ENCODE measurements around the gene AZIN2. TPM values are rescaled to one million over a fixed set of nuclear protein-coding genes. Genes with fewer than 3 reads are reported as not detected.

The AZIN2 gene
- total and polyA plus RNA-seq, 9 of the 15 experiments (the other 6 are each of a cell fraction or from before 2014, with no cell fraction given): 0.06 to 0.91 (median 0.42) TPM; not detected in 2

GRCh38 chr1:33032126-33032869, 48.7 kb upstream of the AZIN2 start:
- no peaks in the 10 kb centered on the region for H3K27me3 ChIP-seq (ENCODE audit: control insufficient read depth in 2 of 2, insufficient read depth in 2 of 2, low read length in 2 of 2)
- peak in 1 of 4 experiments; percentile 16 for DNase-seq (ENCODE audit: extremely low read depth in 1 of 4, low spot score in 3 of 4)
- ATAC-seq: no peak
- H3K9ac ChIP-seq (ENCODE audit: insufficient read depth in 1 of 2, low read depth in 2 of 2, low read length in 2 of 2): no peak overlapping the region
- peaks cover 78% of the 10 kb centered on the region for H3K36me3 ChIP-seq (ENCODE audit: control insufficient read depth, insufficient read depth, low read length)
- intact Hi-C loops (cut with micrococcal nuclease): no loop called here
- H3K79me2 ChIP-seq (ENCODE audit: control insufficient read depth, insufficient read depth, low read length): peaks cover 98% of the 10 kb centered on the region
- WGBS (ENCODE audit: insufficient coverage, low coverage, missing lambda C conversion rate): 85% methylated on average over 6 of the region's 6 CpGs
- H3K4me2 ChIP-seq (ENCODE audit: insufficient read depth, low read length): no peak overlapping the region
- no peak overlapping the region for H2AFZ ChIP-seq (ENCODE audit: low read depth, low read length)
- TF ChIP-seq RBFOX2 (IDR thresholded peaks at IDR 0.05; ENCODE audit: low read depth, low read length): 0 out of 2 replicates have a peak, but pooled peaks have one; percentile 26
- TF ChIP-seq, protein P1, sequence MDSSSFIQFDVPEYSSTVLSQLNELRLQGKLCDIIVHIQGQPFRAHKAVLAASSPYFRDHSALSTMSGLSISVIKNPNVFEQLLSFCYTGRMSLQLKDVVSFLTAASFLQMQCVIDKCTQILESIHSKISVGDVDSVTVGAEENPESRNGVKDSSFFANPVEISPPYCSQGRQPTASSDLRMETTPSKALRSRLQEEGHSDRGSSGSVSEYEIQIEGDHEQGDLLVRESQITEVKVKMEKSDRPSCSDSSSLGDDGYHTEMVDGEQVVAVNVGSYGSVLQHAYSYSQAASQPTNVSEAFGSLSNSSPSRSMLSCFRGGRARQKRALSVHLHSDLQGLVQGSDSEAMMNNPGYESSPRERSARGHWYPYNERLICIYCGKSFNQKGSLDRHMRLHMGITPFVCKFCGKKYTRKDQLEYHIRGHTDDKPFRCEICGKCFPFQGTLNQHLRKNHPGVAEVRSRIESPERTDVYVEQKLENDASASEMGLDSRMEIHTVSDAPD (CRISPR knock-in tag; IDR thresholded peaks at IDR 0.05): no peak
- ChIA-PET POLR2A (interaction anchor here (1.1 to 1.6 kb wide), 3 partner anchors 23 to 224 kb away, joined by 3 to 4 read pairs (median 3); no protein-coding TSS in a partner anchor), CTCF (ENCODE audit: low intra/inter-chr PET ratio) (no interaction called here)
- H3K4me3 ChIP-seq: no peak overlapping the region
- H3K9me1 ChIP-seq (ENCODE audit: control insufficient read depth, insufficient read depth, low read length): no peaks in the 10 kb centered on the region
- no peak for FAIRE-seq
- in situ Hi-C loops (cut with MboI): no loop called here
- H3K27ac ChIP-seq (ENCODE audit: extremely low read depth, low read depth, low read length): no peak overlapping the region
- peaks cover 7 to 23% of the 10 kb centered on the region in 2 experiments; a peak in 4 of 5 replicates for H3K4me1 ChIP-seq (replicated peaks in 1 of 2; ENCODE audit: control insufficient read depth in 2 of 2, insufficient read depth in 2 of 2, low read length in 2 of 2)
- H4K20me1 ChIP-seq (replicated peaks; ENCODE audit: control insufficient read depth, insufficient read depth, low read length): peaks cover 38% of the 10 kb centered on the region
- BruUV-seq (replicated peaks): no TSS peak
- H3K9me3 ChIP-seq (replicated peaks; ENCODE audit: control insufficient read depth, insufficient read depth, low read depth, low read length): 0 out of 2 replicates have a peak, but pooled peaks cover 2% of the 10 kb centered on the region

All from K562 (cell line).